IMR-90 (cell line): ENCODE data around the gene RASGRP2. TPM values are rescaled to one million over a fixed set of nuclear protein-coding genes. Genes with fewer than 3 reads are reported as not detected.
A peak's percentile ranks its signal among the peaks of the same experiment; 100 is the strongest.

Experiments used
- ATAC-seq: fragments of 200-7000 bp; cut with Tn5 transposase; 2 replicates; pipeline ENCODE4 v1.9.1; 2020; ENCODE audit warnings: low read depth, mild to moderate bottlenecking, moderate library complexity
- BruUV-seq: library from RNA; stranded (reverse); fragments of 400-500 nt; replicated peaks from 2 replicates; lab custom pipeline; 2021; lab: Mats Ljungman, UMichigan
- CTCF ChIA-PET: fragments of 300-600 bp; formaldehyde crosslinking; extraction: SDS; loops from one replicate; lab custom pipeline; 2021; ENCODE audit warnings: antibody characterized with exemption; lab: Yijun Ruan, JAX
- POLR2A ChIA-PET: fragments of 300-600 bp; sonication (Branson Sonifier 250); formaldehyde crosslinking; loops from one replicate; lab custom pipeline; 2022; ENCODE audit warnings: antibody characterized with exemption; ENCODE audit not compliant: unreplicated experiment; lab: Charles Lee
- DNase-seq: peaks from one replicate; pipeline ENCODE4 v3.0.0; 2013
- H2AFZ ChIP-seq: replicated peaks from 2 replicates; pipeline ENCODE3; 2013; ENCODE audit warnings: low read length, mild to moderate bottlenecking; ENCODE audit not compliant: poor library complexity
- H2AK5ac ChIP-seq: 2 replicates; pipeline ENCODE4 v1.6.1; 2013; ENCODE audit warnings: low read depth, low read length, inconsistent platforms
- H2AK9ac ChIP-seq: replicated peaks from 2 replicates; pipeline ENCODE3; 2013; ENCODE audit warnings: mild to moderate bottlenecking, low read depth, low read length, moderate library complexity; ENCODE audit not compliant: poor library complexity
- H2BK120ac ChIP-seq: 2 replicates; pipeline ENCODE4 v1.6.1; 2013; ENCODE audit warnings: low read depth, low read length, inconsistent platforms
- H2BK15ac ChIP-seq: 3 replicates; pipeline ENCODE4 v1.6.1; 2013; ENCODE audit warnings: low read depth, low read length, inconsistent platforms
- H2BK20ac ChIP-seq: 2 replicates; pipeline ENCODE4 v1.6.1; 2013; ENCODE audit warnings: low read depth, mild to moderate bottlenecking, inconsistent platforms, low read length, moderate library complexity
- H2BK5ac ChIP-seq: 2 replicates; pipeline ENCODE4 v1.6.1; 2013; ENCODE audit warnings: mild to moderate bottlenecking, low read depth, low read length, inconsistent platforms; ENCODE audit not compliant: poor library complexity, severe bottlenecking
- H3K14ac ChIP-seq: replicated peaks from 2 replicates; pipeline ENCODE4 v1.6.1; 2013; ENCODE audit warnings: low read depth, low read length, inconsistent platforms
- H3K18ac ChIP-seq: 2 replicates; pipeline ENCODE4 v1.6.1; 2013; ENCODE audit warnings: low read depth, low read length, control low read depth
- H3K23ac ChIP-seq: 2 replicates; pipeline ENCODE4 v1.6.1; 2013; ENCODE audit warnings: low read depth, low read length, inconsistent platforms
- H3K27ac ChIP-seq: 2 replicates; pipeline ENCODE4 v1.5.1; 2013; ENCODE audit warnings: mild to moderate bottlenecking, control low read depth, low read length; ENCODE audit not compliant: insufficient read depth
- H3K27me3 ChIP-seq: 2 replicates; pipeline ENCODE4 v1.6.1; 2013; ENCODE audit warnings: low read length; ENCODE audit not compliant: control insufficient read depth, insufficient read depth
- H3K36me3 ChIP-seq: 2 replicates; pipeline ENCODE4 v1.6.1; 2013; ENCODE audit warnings: low read length, mixed read lengths; ENCODE audit not compliant: control insufficient read depth, insufficient read depth
- H3K4ac ChIP-seq: 2 replicates; pipeline ENCODE4 v1.6.1; 2013; ENCODE audit warnings: low read depth, low read length, inconsistent platforms
- H3K4me1 ChIP-seq: 2 replicates; pipeline ENCODE4 v1.6.1; 2013; ENCODE audit warnings: low read length, mixed read lengths; ENCODE audit not compliant: control insufficient read depth, insufficient read depth
- H3K4me2 ChIP-seq: 2 replicates; pipeline ENCODE4 v1.6.1; 2013; ENCODE audit warnings: low read depth, mild to moderate bottlenecking, control low read depth, low read length, moderate library complexity
- H3K4me3 ChIP-seq: 2 replicates; pipeline ENCODE4 v1.5.1; 2013; ENCODE audit warnings: low read depth, mild to moderate bottlenecking, control low read depth, low read length, moderate library complexity; ENCODE audit not compliant: insufficient read depth
- H3K56ac ChIP-seq: 2 replicates; pipeline ENCODE4 v1.6.1; 2013; ENCODE audit warnings: low read length, inconsistent platforms; ENCODE audit not compliant: insufficient read depth; ENCODE audit errors: extremely low read depth
- H3K79me1 ChIP-seq, 2 experiments: 2 replicates each; pipeline ENCODE4 v1.6.1; 2013; ENCODE audit warnings: low read length in 2 of 2, inconsistent platforms in 1 of 2, low read depth in 1 of 2
- H3K9ac ChIP-seq: 2 replicates; pipeline ENCODE4 v1.6.1; 2013; ENCODE audit warnings: low read depth, low read length, control low read depth
- H3K9me1 ChIP-seq: 2 replicates; pipeline ENCODE4 v1.6.1; 2013; ENCODE audit warnings: low read length, inconsistent platforms; ENCODE audit not compliant: insufficient read depth
- H3K9me3 ChIP-seq: 2 replicates; pipeline ENCODE4 v1.6.1; 2013; ENCODE audit warnings: low read length; ENCODE audit not compliant: control insufficient read depth, insufficient read depth
- H4K20me1 ChIP-seq: 2 replicates; pipeline ENCODE4 v1.6.1; 2013; ENCODE audit warnings: low read length, inconsistent platforms; ENCODE audit not compliant: insufficient read depth
- H4K5ac ChIP-seq: 2 replicates; pipeline ENCODE4 v1.6.1; 2013; ENCODE audit warnings: mild to moderate bottlenecking, low read depth, low read length, control low read depth
- H4K8ac ChIP-seq, 2 experiments: 2 replicates each; pipeline ENCODE4 v1.6.1; 2013; ENCODE audit warnings: low read depth in 2 of 2, low read length in 2 of 2, control low read depth in 1 of 2, inconsistent platforms in 1 of 2
- H4K91ac ChIP-seq: 2 replicates; pipeline ENCODE4 v1.6.1; 2013; ENCODE audit warnings: low read depth, low read length, inconsistent platforms; ENCODE audit not compliant: insufficient read depth
- MAZ ChIP-seq: IDR thresholded peaks from 2 replicates; pipeline ENCODE4 v1.6.1; 2012; ENCODE audit warnings: low read depth, mild to moderate bottlenecking, low read length, improper control_type of control experiment, moderate library complexity, borderline replicate concordance
- MXI1 ChIP-seq: IDR thresholded peaks from 2 replicates; pipeline ENCODE4 v1.6.1; 2012; ENCODE audit warnings: low read depth, mild to moderate bottlenecking, low read length, moderate library complexity, borderline replicate concordance
- POLR2A ChIP-seq: IDR thresholded peaks from 2 replicates; pipeline ENCODE4 v1.6.1; 2012; ENCODE audit warnings: mild to moderate bottlenecking, low read depth, low read length
- RAD21 ChIP-seq: IDR thresholded peaks from 2 replicates; pipeline ENCODE4 v1.6.1; 2012; ENCODE audit warnings: low read length, improper control_type of control experiment
- WGBS, 2 experiments: methylation state at CpG; one replicate each; pipeline versions ENCODE4 v1.1.5 to v1.1.7; 2013; ENCODE audit warnings: missing lambda C conversion rate in 2 of 2; ENCODE audit not compliant: insufficient read length in 1 of 2; ENCODE audit errors: extremely low coverage in 2 of 2; 5-methylcytosine and 5-hydroxymethylcytosine counted together
- dilution Hi-C: fragments of 300-500 bp; cut with HindIII; formaldehyde crosslinking; loops from one replicate; pipeline ENCODE4 v1.14.3; 2018; ENCODE audit warnings: low sequenced_read_pairs; ENCODE audit not compliant: unreplicated experiment
- in situ Hi-C: fragments of 300-500 bp; cut with MboI; formaldehyde crosslinking; loops from 3 replicates; pipeline ENCODE4 v1.14.3; 2019; ENCODE audit warnings: low sequenced_read_pairs, inconsistent platforms, mixed read lengths
- intact Hi-C: fragments of 100-400 bp; cut with micrococcal nuclease; formaldehyde crosslinking; loops from 2 replicates; pipeline ENCODE4 v1.10.0; 2022
- polyA plus RNA-seq, 3 experiments: library from polyadenylated mRNA; depleted of rRNA; stranded (reverse); fragments of >200 nt; gene quantifications; 2 replicates each; pipeline ENCODE4 v1.2.3, GENCODE V29; 2012; ENCODE audit warnings: low replicate concordance in 1 of 3
- total RNA-seq: library from RNA; depleted of rRNA; stranded (reverse); fragments of >200 nt; gene quantifications from 2 replicates; pipeline ENCODE4 v1.2.3, GENCODE V29; 2012

The RASGRP2 gene
- total and polyA plus RNA-seq, 2 of the 4 experiments (the other 2 are of a cell fraction): 1.2 TPM; not detected in 1

GRCh38 chr11:64777449-64778222 lies 33.7 kb upstream of the RASGRP2 start:
- dilution Hi-C loops (no loop called here), in situ Hi-C loops (no loop called here), intact Hi-C loops (loop anchor here (1.0 to 2.0 kb wide), 2 partner anchors 9 to 25 kb away; partner anchors contain the start of gene MAP4K2)
- Histone ChIP-seq H3K27ac (peak overlapping the region; percentile 94), H3K4ac (peak overlapping the region; percentile 67), H3K36me3 (peaks cover 30% of the 10 kb centered on the region), H3K23ac (0 out of 2 replicates have a peak overlapping the region, but pooled peaks have one; percentile 67), H4K20me1 (peaks cover 49% of the 10 kb centered on the region), H2AFZ (peak overlapping the region; percentile 84), H3K4me2 (peak overlapping the region; percentile 98), H2AK5ac (peak overlapping the region; percentile 91), H3K79me1 (peaks cover 17 to 51% of the 10 kb centered on the region in 2 experiments), H4K91ac (no peak overlapping the region), H2AK9ac (peak overlapping the region; percentile 95), H3K14ac (peak overlapping the region; percentile 83), H2BK120ac (no peak overlapping the region), H3K9me3 (no peaks in the 10 kb centered on the region), H3K18ac (no peak overlapping the region), H3K9me1 (no peaks in the 10 kb centered on the region; the same call in 1 of the 2 replicates), H3K9ac (peak overlapping the region; percentile 78), H3K4me1 (peaks cover 2% of the 10 kb centered on the region), H2BK5ac (peak overlapping the region; percentile 87), H2BK20ac (no peak overlapping the region), H3K56ac (0 out of 2 replicates have a peak overlapping the region, but pooled peaks have one; percentile 8), H2BK15ac (no peak overlapping the region), H4K5ac (no peak overlapping the region), H4K8ac (no peak overlapping the region), H3K4me3 (peak overlapping the region; percentile 94), H3K27me3 (no peaks in the 10 kb centered on the region)
- no TSS peak for BruUV-seq
- TF ChIP-seq POLR2A (0 out of 2 replicates have a peak, but pooled peaks have one; percentile 47), MXI1 (peak; percentile 88), MAZ (peak; percentile 67), RAD21 (no peak)
- ChIA-PET CTCF (no interaction called here), POLR2A (no interaction called here)
- DNase-seq: peak; percentile 75
- WGBS, 2 experiments: 0% methylated on average over 27 of the region's 98 CpGs; no CpG with 5 or more reads in 1 of the 2 experiments
- ATAC-seq: peak; percentile 27
